ENCODE results near the gene CASK. TPM values are rescaled to one million over a fixed set of nuclear protein-coding genes. Genes with fewer than 3 reads are reported as not detected.

The CASK gene
- total RNA-seq, 1 donor from 2014 or later = 13.4 TPM

DNA sequence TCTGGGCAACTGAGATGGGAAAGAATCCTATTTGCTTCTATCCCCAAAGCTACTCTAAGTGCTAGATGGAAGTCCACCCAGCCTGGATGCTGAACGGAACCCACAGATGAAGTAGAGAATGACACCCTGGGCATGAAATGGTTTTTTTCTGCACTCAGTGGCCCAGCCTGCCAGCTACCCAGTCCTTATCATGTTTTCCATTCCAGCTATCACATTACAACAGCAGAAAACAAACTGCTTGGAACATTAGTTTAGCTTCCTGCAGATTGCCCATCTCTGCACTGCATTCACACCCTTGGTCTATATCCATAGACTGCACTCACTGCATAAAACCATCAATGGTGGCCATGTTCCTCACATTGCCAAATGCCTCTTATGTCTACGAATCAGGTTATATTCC is 397.1 kb downstream of the CASK start:
- Histone ChIP-seq H3K27ac (replicated peaks) (no peak overlapping the region), H3K4me1 (peaks cover 10% of the 10 kb centered on the region), H3K36me3 (peaks cover 13% of the 10 kb centered on the region), H3K9me3 (replicated peaks) (no peaks in the 10 kb centered on the region), H3K27me3 (ENCODE audit: low read depth) (no peaks in the 10 kb centered on the region), H3K4me3 (no peak overlapping the region)
- intact Hi-C loops (cut with micrococcal nuclease) = no loop called here
- TF ChIP-seq, protein P1, sequence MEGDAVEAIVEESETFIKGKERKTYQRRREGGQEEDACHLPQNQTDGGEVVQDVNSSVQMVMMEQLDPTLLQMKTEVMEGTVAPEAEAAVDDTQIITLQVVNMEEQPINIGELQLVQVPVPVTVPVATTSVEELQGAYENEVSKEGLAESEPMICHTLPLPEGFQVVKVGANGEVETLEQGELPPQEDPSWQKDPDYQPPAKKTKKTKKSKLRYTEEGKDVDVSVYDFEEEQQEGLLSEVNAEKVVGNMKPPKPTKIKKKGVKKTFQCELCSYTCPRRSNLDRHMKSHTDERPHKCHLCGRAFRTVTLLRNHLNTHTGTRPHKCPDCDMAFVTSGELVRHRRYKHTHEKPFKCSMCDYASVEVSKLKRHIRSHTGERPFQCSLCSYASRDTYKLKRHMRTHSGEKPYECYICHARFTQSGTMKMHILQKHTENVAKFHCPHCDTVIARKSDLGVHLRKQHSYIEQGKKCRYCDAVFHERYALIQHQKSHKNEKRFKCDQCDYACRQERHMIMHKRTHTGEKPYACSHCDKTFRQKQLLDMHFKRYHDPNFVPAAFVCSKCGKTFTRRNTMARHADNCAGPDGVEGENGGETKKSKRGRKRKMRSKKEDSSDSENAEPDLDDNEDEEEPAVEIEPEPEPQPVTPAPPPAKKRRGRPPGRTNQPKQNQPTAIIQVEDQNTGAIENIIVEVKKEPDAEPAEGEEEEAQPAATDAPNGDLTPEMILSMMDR (IDR thresholded peaks at IDR 0.05; ENCODE audit: borderline replicate concordance) = no peak
- DNase-seq = no peak

DNA sequence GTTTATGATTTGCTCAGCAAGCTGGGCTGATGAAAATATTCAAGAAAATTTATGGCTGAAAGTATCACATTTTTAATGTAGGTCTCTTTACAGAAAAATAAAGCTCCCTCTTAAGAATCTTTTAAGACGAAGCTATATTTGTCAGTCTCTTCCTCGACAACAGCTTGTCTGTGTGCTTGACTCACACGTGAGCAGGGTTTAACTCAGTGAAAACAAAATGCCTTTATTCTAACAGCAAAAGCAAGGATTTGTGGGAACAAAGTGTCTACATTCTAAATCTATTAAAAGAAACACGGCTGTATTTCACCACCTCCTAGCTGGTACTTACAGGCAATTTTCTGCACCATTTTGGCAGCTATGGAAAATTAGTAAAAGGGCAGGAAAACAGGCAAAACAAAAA is 400.7 kb downstream of the CASK start:
- no peak for DNase-seq
- no peaks in the 10 kb centered on the region for H3K27me3 ChIP-seq (ENCODE audit: low read depth)
- no peak overlapping the region for H3K4me3 ChIP-seq
- no peak overlapping the region for H3K27ac ChIP-seq (replicated peaks)
- H3K4me1 ChIP-seq = peaks cover 10% of the 10 kb centered on the region
- H3K36me3 ChIP-seq = no peaks in the 10 kb centered on the region
- no peaks in the 10 kb centered on the region for H3K9me3 ChIP-seq (replicated peaks)
- TF ChIP-seq, protein P1 (IDR thresholded peaks at IDR 0.05; ENCODE audit: borderline replicate concordance) = no peak
- intact Hi-C loops (cut with micrococcal nuclease) = no loop called here

DNA sequence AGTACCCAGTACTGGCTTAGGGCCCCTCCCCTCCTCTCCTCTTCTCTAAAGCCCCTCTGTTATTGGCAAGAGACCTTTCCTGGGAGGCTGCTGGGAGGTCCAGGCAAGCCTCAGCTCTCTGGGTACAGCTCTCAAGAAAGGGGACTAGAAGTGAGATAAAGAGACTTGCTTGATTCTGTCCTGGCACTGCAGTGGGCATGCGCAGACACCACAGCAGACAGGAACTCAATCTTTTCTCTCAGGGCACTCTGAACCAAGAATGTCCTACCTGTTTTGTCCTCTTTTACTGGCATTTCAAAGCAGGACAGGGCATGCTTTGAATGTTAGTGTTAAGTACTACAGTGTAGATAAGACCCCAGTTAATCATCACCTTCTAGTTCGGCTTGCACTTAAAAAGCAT is 401.3 kb downstream of the CASK start:
- Histone ChIP-seq H3K27ac (replicated peaks) (no peak overlapping the region), H3K4me3 (no peak overlapping the region), H3K4me1 (peaks cover 10% of the 10 kb centered on the region), H3K9me3 (replicated peaks) (no peaks in the 10 kb centered on the region), H3K36me3 (no peaks in the 10 kb centered on the region), H3K27me3 (ENCODE audit: low read depth) (no peaks in the 10 kb centered on the region)
- TF ChIP-seq, protein P1 (IDR thresholded peaks at IDR 0.05; ENCODE audit: borderline replicate concordance) = no peak
- intact Hi-C loops (cut with micrococcal nuclease) = no loop called here
- no peak for DNase-seq

DNA sequence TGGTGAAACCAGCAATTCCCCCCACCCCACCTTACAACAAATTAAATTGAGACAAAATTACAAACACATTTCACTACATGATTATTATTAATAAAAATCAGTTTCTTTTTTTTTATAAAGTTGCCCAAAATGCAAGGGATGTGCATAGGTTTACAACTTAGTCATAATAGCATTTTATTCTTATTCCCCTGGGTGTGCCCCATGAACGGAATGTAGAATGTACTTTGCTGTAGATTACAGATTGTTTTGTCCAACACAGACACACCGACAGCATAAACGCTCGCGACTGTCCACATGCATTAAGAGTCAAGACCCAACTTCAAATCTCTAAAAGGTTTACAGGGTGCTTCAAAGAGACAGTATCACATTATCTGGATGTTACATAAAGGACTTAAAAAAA is 403.9 kb downstream of the CASK start:
- H3K9me3 ChIP-seq (replicated peaks) = no peaks in the 10 kb centered on the region
- intact Hi-C loops (cut with micrococcal nuclease) = no loop called here
- TF ChIP-seq, protein P1 (IDR thresholded peaks at IDR 0.05; ENCODE audit: borderline replicate concordance) = no peak
- no peaks in the 10 kb centered on the region for H3K36me3 ChIP-seq
- no peak overlapping the region for H3K4me3 ChIP-seq
- no peaks in the 10 kb centered on the region for H3K4me1 ChIP-seq
- DNase-seq = no peak
- no peak overlapping the region for H3K27ac ChIP-seq (replicated peaks)
- no peaks in the 10 kb centered on the region for H3K27me3 ChIP-seq (ENCODE audit: low read depth)

DNA sequence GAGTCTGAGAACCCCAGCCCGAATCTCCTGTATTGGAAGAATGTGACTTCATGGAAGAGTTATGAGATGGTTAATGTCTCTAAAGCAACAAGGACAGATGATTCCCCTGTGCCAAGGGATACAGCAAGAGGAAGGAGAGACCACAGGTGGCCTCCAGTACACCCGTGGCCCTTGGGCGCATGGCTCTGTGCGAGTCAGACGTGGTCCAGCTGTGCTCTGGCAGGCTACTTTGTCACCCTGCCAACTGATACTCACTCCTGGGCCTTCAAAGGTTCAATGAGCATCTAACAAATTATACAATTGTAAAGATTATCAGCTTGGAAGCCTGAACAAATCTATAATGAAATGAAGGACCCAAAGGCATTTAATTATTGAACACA is 404.5 kb downstream of the CASK start:
- no peak overlapping the region for H3K4me3 ChIP-seq
- H3K9me3 ChIP-seq (replicated peaks) = no peaks in the 10 kb centered on the region
- H3K27ac ChIP-seq (replicated peaks) = no peak overlapping the region
- H3K27me3 ChIP-seq (ENCODE audit: low read depth) = no peaks in the 10 kb centered on the region
- TF ChIP-seq, protein P1 (IDR thresholded peaks at IDR 0.05; ENCODE audit: borderline replicate concordance) = no peak
- intact Hi-C loops (cut with micrococcal nuclease) = no loop called here
- DNase-seq = no peak
- H3K4me1 ChIP-seq = no peaks in the 10 kb centered on the region
- no peaks in the 10 kb centered on the region for H3K36me3 ChIP-seq

Measured in left ventricle myocardium inferior (tissue), 1 donor.